Measurements from ENCODE around the gene LGR4.

LGR4 gene

GRCh38 chr11:27373392-27373791 is 99.2 kb downstream of the LGR4 start:
- DNase-seq = no peak

- no peak for DNase-seq
Measured at GRCh38 chr11:27372164-27372563, 100.4 kb downstream of the LGR4 start.

GRCh38 chr11:27371489-27371888 is 101.1 kb downstream of the LGR4 start:
- no peak for DNase-seq

- DNase-seq = no peak
Measured at GRCh38 chr11:27370374-27370773, 102.2 kb downstream of the LGR4 start.

GRCh38 chr11:27367881-27368280 is 104.7 kb downstream of the LGR4 start:
- peak; percentile 85 for DNase-seq

- no peak for DNase-seq
Measured at GRCh38 chr11:27363576-27364117, 108.9 kb downstream of the LGR4 start.

- peak; percentile 86 for DNase-seq
Measured at GRCh38 chr11:27362749-27363575, 109.6 kb downstream of the LGR4 start, which contains the start of gene CCDC34. TSS of gene CCDC34 (minus strand) at chr11:27363215. CDS start at chr11:27363194, 21 bp downstream.

GRCh38 chr11:27361649-27362431 is 110.8 kb downstream of the LGR4 start:
- DNase-seq = no peak

GRCh38 chr11:27358296-27358695 is 114.3 kb downstream of the LGR4 start:
- no peak for DNase-seq

GRCh38 chr11:27357250-27357649 is 115.3 kb downstream of the LGR4 start:
- peak; percentile 78 for DNase-seq

- DNase-seq = no peak
Measured at GRCh38 chr11:27356624-27357222, 115.9 kb downstream of the LGR4 start.

- no peak for DNase-seq
Measured at GRCh38 chr11:27355575-27356104, 117.0 kb downstream of the LGR4 start.

GRCh38 chr11:27354359-27354965 is 118.1 kb downstream of the LGR4 start:
- DNase-seq = no peak

- no peak for DNase-seq
Measured at GRCh38 chr11:27353593-27354358, 118.8 kb downstream of the LGR4 start.

- no peak for DNase-seq
Measured at GRCh38 chr11:27352781-27353180, 119.8 kb downstream of the LGR4 start.

- no peak for DNase-seq
Measured at GRCh38 chr11:27350511-27350910, 122.1 kb downstream of the LGR4 start.

- no peak for DNase-seq
Measured at GRCh38 chr11:27349919-27350318, 122.7 kb downstream of the LGR4 start.

- peak; percentile 86 for DNase-seq
Measured at GRCh38 chr11:27348340-27348873, 124.2 kb downstream of the LGR4 start.

- DNase-seq = peak; percentile 90
Measured at GRCh38 chr11:27347359-27348339, 124.9 kb downstream of the LGR4 start.

- DNase-seq = no peak
Measured at GRCh38 chr11:27339941-27340340, 132.6 kb downstream of the LGR4 start.
